ENCODE results near the gene CLIC1.

CLIC1 gene

GRCh38 chr6:31737991-31738979, 2.0 kb upstream of the CLIC1 start:
- DNase-seq (ENCODE audit: low read depth) = peak; percentile 41

- DNase-seq (ENCODE audit: low read depth) = no peak
Observed at GRCh38 chr6:31737315-31737990, 1.1 kb upstream of the CLIC1 start.

GRCh38 chr6:31736768-31737314, 511 bp upstream of the CLIC1 start:
- no peak for DNase-seq (ENCODE audit: low read depth)

- peak; percentile 35 for DNase-seq (ENCODE audit: low read depth)
Observed at GRCh38 chr6:31734821-31735406, 1.4 kb downstream of the CLIC1 start.

GRCh38 chr6:31734247-31734820, 2.0 kb downstream of the CLIC1 start:
- no peak for DNase-seq (ENCODE audit: low read depth)

GRCh38 chr6:31733734-31734133, 2.6 kb downstream of the CLIC1 start:
- no peak for DNase-seq (ENCODE audit: low read depth)

- DNase-seq (ENCODE audit: low read depth) = no peak
Observed at GRCh38 chr6:31732029-31732428, 4.3 kb downstream of the CLIC1 start.

- DNase-seq (ENCODE audit: low read depth) = no peak
Observed at GRCh38 chr6:31730631-31731086, 5.7 kb downstream of the CLIC1 start.

- peak; percentile 54 for DNase-seq (ENCODE audit: low read depth)
Observed at GRCh38 chr6:31729979-31730630, 6.2 kb downstream of the CLIC1 start.

GRCh38 chr6:31729515-31729978, 6.8 kb downstream of the CLIC1 start:
- peak; percentile 75 for DNase-seq (ENCODE audit: low read depth)

- no peak for DNase-seq (ENCODE audit: low read depth)
Observed at GRCh38 chr6:31728767-31729514, 7.4 kb downstream of the CLIC1 start, which contains the start of gene DDAH2. TSS of gene DDAH2 (minus strand) at chr6:31729299. CDS start at chr6:31729161, 138 bp downstream.

GRCh38 chr6:31727717-31728671, 8.3 kb downstream of the CLIC1 start:
- DNase-seq (ENCODE audit: low read depth) = no peak

- DNase-seq (ENCODE audit: low read depth) = no peak
Observed at GRCh38 chr6:31727034-31727716, 9.2 kb downstream of the CLIC1 start.

GRCh38 chr6:31725502-31726350, 10.6 kb downstream of the CLIC1 start:
- DNase-seq (ENCODE audit: low read depth) = no peak

- no peak for DNase-seq (ENCODE audit: low read depth)
Observed at GRCh38 chr6:31723980-31724691, 12.2 kb downstream of the CLIC1 start.

- DNase-seq (ENCODE audit: low read depth) = no peak
Observed at GRCh38 chr6:31723245-31723979, 12.9 kb downstream of the CLIC1 start, which contains the start of gene MPIG6B. TSS of gene MPIG6B (plus strand) at chr6:31723373. CDS start at chr6:31723384, 11 bp downstream.

Data from activated T-cell treated with anti-CD3 and anti-CD28 coated beads for 1 hour (primary cell).